GM12872 (cell line): ENCODE data around the gene MLLT3.

Experiments
- CTCF ChIP-seq: IDR thresholded peaks from 3 replicates; pipeline ENCODE4 v1.5.1; 2011; ENCODE audit warnings: low read depth, mild to moderate bottlenecking, low read length, moderate library complexity; ENCODE audit not compliant: insufficient read depth

Gene MLLT3

GRCh38 chr9:20446248-20446647, 176.1 kb downstream of the MLLT3 start:
- TF ChIP-seq CTCF: no peak

- TF ChIP-seq CTCF: no peak
Observed at GRCh38 chr9:20442461-20443319, 179.6 kb downstream of the MLLT3 start.

- no peak for TF ChIP-seq CTCF
Observed at GRCh38 chr9:20441711-20442423, 180.4 kb downstream of the MLLT3 start.

- no peak for TF ChIP-seq CTCF
Observed at GRCh38 chr9:20441166-20441565, 181.1 kb downstream of the MLLT3 start.

- TF ChIP-seq CTCF: no peak
Observed at GRCh38 chr9:20437476-20437875, 184.8 kb downstream of the MLLT3 start.

GRCh38 chr9:20436476-20437195, 185.7 kb downstream of the MLLT3 start:
- TF ChIP-seq CTCF: no peak

- no peak for TF ChIP-seq CTCF
Observed at GRCh38 chr9:20428976-20429375, 193.3 kb downstream of the MLLT3 start.
